GM19023 (cell line): ENCODE results near the gene GRIA4.

Experiments
- ATAC-seq: cut with Tn5 transposase; IDR thresholded peaks from one replicate; pipeline ENCODE4 v1.9.1; 2021; ENCODE audit warnings: mild to moderate bottlenecking, moderate library complexity; ENCODE audit not compliant: unreplicated experiment

Gene GRIA4

GRCh38 chr11:105609832-105610781, at the start of gene GRIA4:
TSS of gene GRIA4 (plus strand) at chr11:105610073. CDS start at chr11:105610998, 925 bp downstream.
- no peak for ATAC-seq

GRCh38 chr11:105573091-105573490, 36.8 kb upstream of the GRIA4 start:
- no peak for ATAC-seq

- ATAC-seq, result no peak
These were observed 34.9 kb upstream of the GRIA4 start for GRCh38 chr11:105574974-105575373.

- no peak for ATAC-seq
These were observed 32.2 kb upstream of the GRIA4 start for GRCh38 chr11:105577641-105578040.

GRCh38 chr11:105579111-105579510, 30.8 kb upstream of the GRIA4 start:
- ATAC-seq, result no peak

- no peak for ATAC-seq
These were observed 27.4 kb upstream of the GRIA4 start for GRCh38 chr11:105582497-105582896.

- no peak for ATAC-seq
These were observed 21.9 kb upstream of the GRIA4 start for GRCh38 chr11:105588001-105588400.

- no peak for ATAC-seq
These were observed 20.5 kb upstream of the GRIA4 start for GRCh38 chr11:105589346-105589745.

- no peak for ATAC-seq
These were observed 17.8 kb upstream of the GRIA4 start for GRCh38 chr11:105592035-105592434.

- ATAC-seq, result no peak
These were observed 11.5 kb upstream of the GRIA4 start for GRCh38 chr11:105598371-105598770.

GRCh38 chr11:105603156-105603555, 6.7 kb upstream of the GRIA4 start:
- no peak for ATAC-seq

GRCh38 chr11:105609341-105609781, 512 bp upstream of the GRIA4 start:
- peak; percentile 70 for ATAC-seq

- no peak for ATAC-seq
These were observed 1.1 kb downstream of the GRIA4 start for GRCh38 chr11:105610871-105611571.

- ATAC-seq, result no peak
These were observed 1.9 kb downstream of the GRIA4 start for GRCh38 chr11:105611572-105612441.

GRCh38 chr11:105612771-105613170, 2.9 kb downstream of the GRIA4 start:
- ATAC-seq, result no peak

GRCh38 chr11:105613183-105613582, 3.3 kb downstream of the GRIA4 start:
- ATAC-seq, result no peak

GRCh38 chr11:105618343-105618955, 8.6 kb downstream of the GRIA4 start:
- ATAC-seq, result no peak

- ATAC-seq, result no peak
These were observed 9.7 kb downstream of the GRIA4 start for GRCh38 chr11:105619556-105619955.

- ATAC-seq, result no peak
These were observed 12.1 kb downstream of the GRIA4 start for GRCh38 chr11:105622016-105622415.

- no peak for ATAC-seq
These were observed 22.4 kb downstream of the GRIA4 start for GRCh38 chr11:105632316-105632715.
